Testis (tissue), 3 donors: ENCODE results near the gene RAI1. TPM values are rescaled to one million over a fixed set of nuclear protein-coding genes. Genes with fewer than 3 reads are reported as not detected.

Experiments
- DNase-seq: peaks from one replicate; pipeline ENCODE4 v3.0.0-alpha.2; 2019
- H3K27ac ChIP-seq, 2 donors: fragments of 200-600 bp; sonication (generic); one replicate each; pipeline ENCODE4 v1.5.1; 2019
- H3K27me3 ChIP-seq: fragments of 200-600 bp; sonication (generic); one replicate; pipeline ENCODE4 v1.5.1; 2019
- H3K36me3 ChIP-seq: fragments of 200-600 bp; sonication (generic); one replicate; pipeline ENCODE4 v1.5.1; 2017; ENCODE audit warnings: low read depth; ENCODE audit errors: missing control alignments
- H3K4me1 ChIP-seq: fragments of 200-600 bp; sonication (generic); one replicate; pipeline ENCODE4 v1.5.1; 2019
- H3K4me3 ChIP-seq, 2 donors: fragments of 200-600 bp; sonication (generic); one replicate each; pipeline ENCODE4 v1.5.1; 2017 to 2019
- H3K9me3 ChIP-seq: fragments of 200-600 bp; sonication (generic); one replicate; pipeline ENCODE4 v1.5.1; 2017
- CTCF ChIP-seq, 3 experiments: fragments of 450-650 bp in 2 of 3; fragments of 200-600 bp in 1 of 3; sonication (generic) in 1 of 3; IDR thresholded peaks; one replicate each; pipeline ENCODE4 v1.5.1; 2016 to 2019; ENCODE audit warnings: antibody characterized with exemption in 3 of 3, mild to moderate bottlenecking in 2 of 3, moderate library complexity in 1 of 3
- POLR2A ChIP-seq: fragments of 450-650 bp; IDR thresholded peaks from one replicate; pipeline ENCODE4 v1.6.1; 2017; ENCODE audit warnings: antibody characterized with exemption, mild to moderate bottlenecking, moderate library complexity
- WGBS, 2 donors: methylation state at CpG; one replicate each; pipeline ENCODE4 v1.1.5; 2018; 5-methylcytosine and 5-hydroxymethylcytosine counted together
- intact Hi-C: fragments of 100-400 bp; cut with DNase I; formaldehyde crosslinking; loops from one replicate; pipeline ENCODE4 v1.15.1; 2023; ENCODE audit warnings: low total_unique reads
- polyA plus RNA-seq: library from polyadenylated mRNA; stranded (reverse); fragments of 350-450 nt; fragmentation: Illumina TruSeq; extraction: RNeasy Lipid Tissue Mini Kit (QIAGEN cat#74804); gene quantifications from one replicate; pipeline ENCODE4 v1.2.3, GENCODE V29; 2014; ENCODE audit warnings: low read depth, low replicate concordance; ENCODE audit not compliant: insufficient read depth
- total RNA-seq, 2 donors: library from RNA; depleted of rRNA; stranded (reverse); fragments of >200 nt; gene quantifications; one replicate each; pipeline ENCODE4 v1.2.3, GENCODE V29; 2016

RAI1 gene
- total and polyA plus RNA-seq, 3 donors from 2014 or later = 17.5 to 44.5 (median 42.8) TPM

DNA sequence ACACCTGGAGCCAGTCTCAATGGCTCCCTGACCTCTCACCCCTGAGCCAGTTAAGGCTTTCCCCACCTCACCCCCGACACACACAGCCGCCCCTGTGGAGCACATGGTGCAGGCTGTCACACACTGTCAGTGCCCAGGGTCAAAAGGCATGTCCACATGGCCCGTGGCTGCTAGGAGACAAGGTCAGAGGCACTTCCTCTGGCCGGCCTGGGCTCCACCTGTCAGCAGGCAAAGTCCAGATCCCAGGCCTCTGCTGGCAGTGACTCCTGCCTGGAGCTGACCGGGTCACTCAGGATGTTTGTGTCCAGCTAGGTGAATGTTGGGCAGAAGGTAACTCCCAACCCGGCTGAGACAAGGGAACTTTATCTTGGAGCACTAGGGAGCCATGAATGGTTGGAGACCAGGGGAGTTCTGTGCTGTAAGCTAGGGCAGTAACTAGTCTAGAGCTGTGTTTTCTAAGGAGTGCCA, 149.5 kb downstream of the RAI1 start:
- DNase-seq = no peak
- H3K4me3 ChIP-seq = no peak overlapping the region
- no peaks in the 10 kb centered on the region for H3K36me3 ChIP-seq
- no peaks in the 10 kb centered on the region for H3K27me3 ChIP-seq
- no peak overlapping the region for H3K27ac ChIP-seq
- TF ChIP-seq POLR2A (no peak), CTCF (IDR thresholded peaks at IDR 0.05) (no peak)
- no peaks in the 10 kb centered on the region for H3K9me3 ChIP-seq
- H3K4me1 ChIP-seq = peaks cover 38% of the 10 kb centered on the region
- WGBS, 2 donors = 49 to 86% methylated on average over 4 to 5 of the region's 6 CpGs
- intact Hi-C loops = no loop called here

DNA sequence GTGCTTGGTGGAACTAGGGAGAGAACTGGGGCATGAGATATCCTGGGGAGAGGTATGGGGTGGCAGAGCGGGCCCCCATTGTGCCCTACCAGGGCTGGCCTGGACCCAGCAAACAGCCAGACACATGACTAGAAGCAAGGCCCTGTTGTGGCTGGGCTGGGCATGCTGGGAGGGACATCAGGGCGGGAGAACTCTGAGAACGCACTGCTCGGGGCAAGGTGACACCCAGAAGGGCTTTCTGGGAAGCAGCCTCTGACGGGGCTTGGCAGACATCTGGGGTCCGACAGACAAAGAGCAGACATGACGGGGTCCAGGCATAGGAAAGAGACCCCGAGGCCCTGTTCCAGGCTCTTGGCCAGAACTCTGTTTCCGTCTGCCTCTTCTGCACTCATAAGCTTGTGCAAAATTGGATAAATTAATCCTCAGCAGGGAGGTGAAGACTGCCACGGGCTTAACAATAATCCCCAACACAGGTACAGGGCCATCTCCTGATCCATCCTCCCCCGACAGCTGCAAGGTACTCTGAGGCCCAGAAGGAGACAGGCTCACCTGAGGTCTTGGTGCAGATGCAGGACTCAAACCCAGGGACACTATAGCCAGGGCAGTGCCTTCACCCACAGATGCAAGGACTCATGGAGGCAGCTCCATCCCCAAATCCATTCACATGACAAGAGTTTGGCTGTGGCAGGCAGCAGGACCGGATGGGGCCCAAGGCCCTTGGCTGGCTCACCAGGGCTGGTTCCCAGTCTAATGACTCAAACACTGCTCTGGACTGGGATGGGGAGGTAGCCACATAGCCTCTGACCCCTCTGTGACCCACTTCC, 150.2 kb downstream of the RAI1 start:
- peaks cover 34% of the 10 kb centered on the region for H3K4me1 ChIP-seq
- TF ChIP-seq POLR2A (no peak), CTCF (IDR thresholded peaks at IDR 0.05) (no peak)
- no peaks in the 10 kb centered on the region for H3K27me3 ChIP-seq
- intact Hi-C loops = no loop called here
- H3K9me3 ChIP-seq = no peaks in the 10 kb centered on the region
- peak overlapping the region in 1 of 2 donors; percentile 41 for H3K27ac ChIP-seq
- no peaks in the 10 kb centered on the region for H3K36me3 ChIP-seq
- H3K4me3 ChIP-seq = no peak overlapping the region
- DNase-seq = no peak
- WGBS, 2 donors = 61 to 80% methylated on average over 2 to 12 of the region's 12 CpGs

DNA sequence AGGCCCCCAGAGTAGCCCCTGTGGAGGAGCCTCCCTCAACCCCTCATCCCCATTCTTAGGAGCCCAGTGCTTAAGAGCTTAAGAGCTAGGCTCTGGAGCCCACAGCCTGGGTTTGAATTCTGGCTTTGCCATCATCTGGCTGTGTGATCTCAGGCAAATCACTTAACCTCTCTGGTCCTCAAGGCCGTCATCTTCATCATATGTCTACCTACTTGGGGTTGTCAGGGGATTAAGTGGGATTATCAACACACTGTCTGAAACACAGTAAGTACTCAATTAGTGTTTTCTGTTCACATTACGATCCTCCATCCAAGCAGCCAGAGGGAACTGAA, 150.7 kb downstream of the RAI1 start:
- TF ChIP-seq POLR2A (no peak), CTCF (IDR thresholded peaks at IDR 0.05) (no peak)
- peak overlapping the region in 1 of 2 donors; percentile 41 for H3K27ac ChIP-seq
- peaks cover 34% of the 10 kb centered on the region for H3K4me1 ChIP-seq
- intact Hi-C loops = no loop called here
- DNase-seq = no peak
- no peaks in the 10 kb centered on the region for H3K36me3 ChIP-seq
- no peak overlapping the region for H3K4me3 ChIP-seq
- 80 to 82% methylated on average over 2 of the region's 2 CpGs for WGBS, 2 donors
- no peaks in the 10 kb centered on the region for H3K27me3 ChIP-seq
- no peaks in the 10 kb centered on the region for H3K9me3 ChIP-seq

DNA sequence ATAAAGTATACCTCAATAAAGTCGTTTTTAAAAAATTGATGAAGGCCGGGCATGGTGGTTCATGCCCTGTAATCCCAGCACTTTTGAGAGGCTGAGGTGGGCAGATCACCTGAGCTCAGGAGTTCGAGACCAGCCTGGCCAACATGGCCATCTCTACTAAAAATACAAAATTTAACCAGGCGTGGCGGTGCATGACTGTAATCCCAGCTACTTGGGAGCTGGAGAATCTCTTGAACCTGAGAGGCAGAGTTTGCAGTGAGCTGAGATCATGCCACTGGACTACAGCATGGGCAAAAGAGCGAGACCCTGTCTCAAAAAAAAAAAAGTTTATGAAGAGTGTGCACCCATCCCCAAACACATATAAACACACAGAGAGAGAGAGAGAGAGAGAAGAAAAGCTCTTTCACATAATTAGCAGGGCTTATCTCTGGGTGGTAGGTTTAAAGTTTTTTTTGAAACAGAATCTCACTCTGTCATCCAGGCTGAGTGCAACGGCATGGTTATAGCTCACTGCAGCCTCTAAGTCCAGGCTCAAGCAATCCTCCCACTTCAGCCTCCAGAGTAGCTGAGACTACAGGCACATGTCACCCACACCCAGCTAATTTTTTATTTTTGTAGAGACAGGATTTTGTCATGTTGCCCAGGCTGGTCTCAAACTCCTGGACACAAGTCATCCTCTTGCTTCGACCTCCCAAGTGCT, 152.6 kb downstream of the RAI1 start:
- no peak for DNase-seq
- Histone ChIP-seq H3K4me1 (peaks cover 47% of the 10 kb centered on the region), H3K27me3 (no peaks in the 10 kb centered on the region), H3K36me3 (no peaks in the 10 kb centered on the region), H3K9me3 (no peaks in the 10 kb centered on the region), H3K4me3 (no peak overlapping the region), H3K27ac (peak overlapping the region in 1 of 2 donors; percentile 4)
- intact Hi-C loops = no loop called here
- TF ChIP-seq POLR2A (no peak), CTCF (IDR thresholded peaks at IDR 0.05) (no peak)
- 78 to 83% methylated on average over 8 of the region's 8 CpGs for WGBS, 2 donors
